Measurements from ENCODE around the gene PTDSS2. TPM values are rescaled to one million over a fixed set of nuclear protein-coding genes. Genes with fewer than 3 reads are reported as not detected.
A peak's percentile ranks its signal among the peaks of the same experiment; 100 is the strongest.

PTDSS2 gene
- total RNA-seq, 2 donors from 2014 or later: 24.1 to 28.0 TPM

- H3K4me1 Mint-ChIP-seq: peaks cover 4% of the 10 kb centered on the region
- no peak overlapping the region for H3K27ac Mint-ChIP-seq
- ATAC-seq (replicated peaks): no peak
- H3K36me3 Mint-ChIP-seq (ENCODE audit: low read depth): peaks cover 3% of the 10 kb centered on the region
- no peaks in the 10 kb centered on the region for H3K27me3 Mint-ChIP-seq
- no peak overlapping the region for H3K4me3 Mint-ChIP-seq
- no peaks in the 10 kb centered on the region for H3K9me3 Mint-ChIP-seq
Observed at GRCh38 chr11:445765-446588, 4.1 kb upstream of the PTDSS2 start.

DNA sequence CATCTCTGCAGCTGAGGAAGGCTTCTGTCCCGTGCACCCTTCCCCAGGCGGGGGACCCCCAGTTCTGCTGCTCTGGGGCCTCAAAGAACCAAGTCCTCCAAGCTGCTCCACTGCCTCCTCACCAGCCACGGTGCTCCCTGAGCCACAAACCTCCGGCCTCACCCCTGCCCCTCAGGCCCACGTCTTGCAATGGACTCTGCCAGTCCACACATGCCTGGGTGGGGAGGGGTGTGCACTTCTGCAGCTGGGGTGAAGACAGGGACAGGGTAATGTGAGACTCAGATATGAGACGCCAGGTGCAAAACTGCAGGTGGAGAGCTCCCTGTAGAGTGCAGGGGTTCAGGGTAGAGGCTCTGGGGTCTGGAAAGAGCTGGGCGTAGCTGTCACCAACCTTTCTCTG, 3.2 kb upstream of the PTDSS2 start:
- peaks cover 10% of the 10 kb centered on the region for H3K4me1 Mint-ChIP-seq
- ATAC-seq (replicated peaks): no peak
- no peaks in the 10 kb centered on the region for H3K27me3 Mint-ChIP-seq
- H3K27ac Mint-ChIP-seq: no peak overlapping the region
- no peak overlapping the region for H3K4me3 Mint-ChIP-seq
- H3K9me3 Mint-ChIP-seq: no peaks in the 10 kb centered on the region
- H3K36me3 Mint-ChIP-seq (ENCODE audit: low read depth): peaks cover 6% of the 10 kb centered on the region

DNA sequence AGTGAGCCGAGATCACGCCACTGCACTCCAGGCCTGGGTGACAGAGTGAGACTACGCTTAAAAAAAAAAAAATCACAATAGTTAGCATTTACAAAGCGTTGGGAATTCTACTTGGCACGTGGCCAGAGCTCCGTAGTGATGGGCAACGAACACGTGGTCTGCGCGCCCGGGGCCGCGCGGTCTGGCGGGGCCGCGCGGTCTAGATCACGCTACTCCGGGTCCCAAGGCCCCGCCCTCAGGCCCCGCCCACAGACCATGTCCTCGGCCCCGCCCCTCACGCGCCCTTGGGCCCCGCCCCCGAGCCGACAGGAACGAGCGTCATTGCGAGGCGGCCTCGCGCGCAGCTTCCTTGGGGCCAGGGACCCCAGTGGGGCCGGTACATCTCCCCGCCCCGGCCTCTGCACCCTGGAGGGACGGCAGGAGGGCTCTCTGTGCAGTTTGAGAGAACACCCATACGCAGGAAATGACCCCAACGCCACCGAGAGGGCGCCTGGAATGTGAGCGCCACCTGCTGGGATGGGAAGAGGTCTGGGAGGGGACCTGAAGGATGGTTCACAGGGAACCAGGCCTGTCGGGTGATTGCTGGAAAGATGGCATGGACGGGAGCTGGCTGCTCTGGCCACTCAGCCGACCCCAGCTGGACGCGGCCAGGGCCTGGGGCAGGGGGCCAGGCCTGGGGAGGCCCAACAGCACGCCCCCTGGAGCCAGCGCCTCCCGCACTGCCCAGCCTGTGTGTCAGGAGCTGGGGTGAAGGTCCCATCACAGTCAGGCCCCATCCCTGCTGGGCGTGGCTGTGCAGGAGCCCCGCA, 2.0 kb upstream of the PTDSS2 start:
- Mint-ChIP-seq H3K9me3 (no peaks in the 10 kb centered on the region), H3K36me3 (ENCODE audit: low read depth) (peaks cover 11% of the 10 kb centered on the region), H3K4me1 (peaks cover 10% of the 10 kb centered on the region), H3K4me3 (peak overlapping the region; percentile 85), H3K27ac (peak overlapping the region; percentile 88), H3K27me3 (no peaks in the 10 kb centered on the region)
- peak; percentile 81 for ATAC-seq (replicated peaks)

- Mint-ChIP-seq H3K4me1 (peaks cover 14% of the 10 kb centered on the region), H3K4me3 (peak overlapping the region; percentile 96), H3K9me3 (no peaks in the 10 kb centered on the region), H3K27me3 (no peaks in the 10 kb centered on the region), H3K27ac (peak overlapping the region; percentile 98), H3K36me3 (ENCODE audit: low read depth) (peaks cover 31% of the 10 kb centered on the region)
- ATAC-seq (replicated peaks): no peak
Observed at GRCh38 chr11:450809-451451, 851 bp downstream of the PTDSS2 start.

DNA sequence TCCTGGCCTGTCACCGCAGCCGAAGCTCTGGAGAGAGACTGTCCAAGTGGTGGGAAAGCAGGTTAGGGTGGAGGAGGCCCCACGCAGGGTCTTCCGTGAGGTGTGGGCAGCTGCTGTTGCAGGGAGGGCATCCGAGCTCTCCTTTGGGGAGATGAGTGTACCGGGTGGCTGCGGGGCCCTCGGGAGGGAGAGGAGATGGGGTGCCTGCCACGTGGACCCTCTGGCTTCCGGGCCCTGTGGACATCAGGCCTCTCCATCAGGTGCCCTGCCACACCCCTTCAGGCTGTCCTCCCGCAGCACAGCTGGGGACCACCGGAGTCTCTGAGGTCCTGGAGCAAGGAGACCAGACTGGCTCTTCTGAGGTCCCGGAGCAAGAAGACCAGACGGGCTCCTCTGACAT, 1.7 kb downstream of the PTDSS2 start:
- H3K9me3 Mint-ChIP-seq: no peaks in the 10 kb centered on the region
- H3K4me3 Mint-ChIP-seq: peak overlapping the region; percentile 96
- no peak overlapping the region for H3K27ac Mint-ChIP-seq
- peaks cover 36% of the 10 kb centered on the region for H3K36me3 Mint-ChIP-seq (ENCODE audit: low read depth)
- H3K4me1 Mint-ChIP-seq: peaks cover 20% of the 10 kb centered on the region
- no peak for ATAC-seq (replicated peaks)
- no peaks in the 10 kb centered on the region for H3K27me3 Mint-ChIP-seq

- Mint-ChIP-seq H3K4me3 (no peak overlapping the region), H3K36me3 (ENCODE audit: low read depth) (peaks cover 37% of the 10 kb centered on the region), H3K27ac (no peak overlapping the region), H3K9me3 (no peaks in the 10 kb centered on the region), H3K4me1 (peaks cover 26% of the 10 kb centered on the region), H3K27me3 (no peaks in the 10 kb centered on the region)
- ATAC-seq (replicated peaks): no peak
Observed at GRCh38 chr11:452203-452744, 2.2 kb downstream of the PTDSS2 start.

GRCh38 chr11:452916-453527, 2.9 kb downstream of the PTDSS2 start:
- Mint-ChIP-seq H3K36me3 (ENCODE audit: low read depth) (peaks cover 37% of the 10 kb centered on the region), H3K9me3 (no peaks in the 10 kb centered on the region), H3K27me3 (no peaks in the 10 kb centered on the region), H3K4me1 (peaks cover 32% of the 10 kb centered on the region), H3K4me3 (no peak overlapping the region), H3K27ac (peak overlapping the region; percentile 36)
- ATAC-seq (replicated peaks): no peak

DNA sequence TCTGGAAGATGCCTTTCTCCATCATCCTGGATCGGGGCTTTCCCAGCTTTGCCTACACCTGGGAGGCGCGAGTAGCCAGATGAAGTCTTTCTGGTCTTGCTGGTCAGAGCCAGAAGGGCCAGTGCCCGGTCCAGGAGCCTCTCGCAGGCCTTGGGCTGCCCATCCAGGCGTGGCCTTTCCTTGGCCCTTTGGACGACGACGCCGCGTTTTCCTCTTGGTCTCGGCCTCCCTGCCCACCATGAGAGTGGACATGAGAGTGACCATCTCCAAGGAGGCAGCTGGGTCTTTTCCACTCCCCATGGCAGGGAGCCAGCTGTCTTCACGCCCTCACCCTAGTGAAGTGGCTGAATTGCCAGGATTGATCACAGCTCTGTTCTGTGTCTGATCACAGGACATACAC, 3.5 kb downstream of the PTDSS2 start:
- Mint-ChIP-seq H3K4me3 (no peak overlapping the region), H3K4me1 (peaks cover 32% of the 10 kb centered on the region), H3K9me3 (no peaks in the 10 kb centered on the region), H3K27ac (no peak overlapping the region), H3K36me3 (ENCODE audit: low read depth) (peaks cover 37% of the 10 kb centered on the region), H3K27me3 (no peaks in the 10 kb centered on the region)
- ATAC-seq (replicated peaks): no peak

GRCh38 chr11:454043-454442, 4.0 kb downstream of the PTDSS2 start:
- Mint-ChIP-seq H3K4me3 (no peak overlapping the region), H3K36me3 (ENCODE audit: low read depth) (peaks cover 37% of the 10 kb centered on the region), H3K27me3 (no peaks in the 10 kb centered on the region), H3K27ac (no peak overlapping the region), H3K4me1 (peaks cover 32% of the 10 kb centered on the region), H3K9me3 (no peaks in the 10 kb centered on the region)
- no peak for ATAC-seq (replicated peaks)

DNA sequence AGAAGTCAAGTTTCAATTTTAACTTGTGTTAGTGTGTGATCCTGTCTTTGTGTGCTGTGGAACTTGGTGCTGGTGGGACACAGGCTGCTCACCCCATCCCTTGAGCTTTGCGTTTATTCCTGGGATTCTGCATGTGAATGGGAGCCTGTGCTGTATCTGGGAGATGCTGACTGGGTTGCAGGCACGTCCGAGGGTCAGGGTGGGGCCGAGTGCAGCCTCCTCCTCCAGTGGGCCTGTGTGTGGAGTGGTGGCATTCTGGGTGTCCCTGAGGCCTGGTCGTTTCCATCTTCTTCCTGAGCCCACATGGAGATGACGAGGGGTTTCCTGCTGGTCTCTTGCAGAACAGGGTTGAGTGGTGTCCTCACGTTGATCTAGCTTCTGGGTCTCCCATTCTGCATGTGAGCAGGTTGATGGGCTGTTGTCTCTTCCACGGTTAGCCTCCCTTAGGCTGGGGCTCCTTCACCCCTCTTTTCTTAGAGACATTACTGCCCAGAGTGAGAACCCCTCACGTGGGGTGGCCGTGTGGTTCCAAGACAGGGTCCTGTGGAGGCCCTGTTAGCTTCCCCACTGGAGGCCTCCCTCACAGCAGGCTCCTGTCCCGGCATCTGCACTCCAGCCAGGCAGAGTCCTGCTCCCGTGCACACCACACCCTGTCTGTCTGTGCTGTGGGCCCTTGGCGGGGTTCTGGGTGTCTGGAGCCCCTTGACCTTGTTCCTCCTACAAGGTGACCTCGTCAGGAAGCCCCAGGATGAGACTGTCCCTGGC, 4.9 kb downstream of the PTDSS2 start:
- no peak overlapping the region for H3K27ac Mint-ChIP-seq
- peaks cover 37% of the 10 kb centered on the region for H3K36me3 Mint-ChIP-seq (ENCODE audit: low read depth)
- H3K4me3 Mint-ChIP-seq: no peak overlapping the region
- H3K9me3 Mint-ChIP-seq: no peaks in the 10 kb centered on the region
- no peak for ATAC-seq (replicated peaks)
- H3K4me1 Mint-ChIP-seq: peaks cover 32% of the 10 kb centered on the region
- H3K27me3 Mint-ChIP-seq: no peaks in the 10 kb centered on the region

DNA sequence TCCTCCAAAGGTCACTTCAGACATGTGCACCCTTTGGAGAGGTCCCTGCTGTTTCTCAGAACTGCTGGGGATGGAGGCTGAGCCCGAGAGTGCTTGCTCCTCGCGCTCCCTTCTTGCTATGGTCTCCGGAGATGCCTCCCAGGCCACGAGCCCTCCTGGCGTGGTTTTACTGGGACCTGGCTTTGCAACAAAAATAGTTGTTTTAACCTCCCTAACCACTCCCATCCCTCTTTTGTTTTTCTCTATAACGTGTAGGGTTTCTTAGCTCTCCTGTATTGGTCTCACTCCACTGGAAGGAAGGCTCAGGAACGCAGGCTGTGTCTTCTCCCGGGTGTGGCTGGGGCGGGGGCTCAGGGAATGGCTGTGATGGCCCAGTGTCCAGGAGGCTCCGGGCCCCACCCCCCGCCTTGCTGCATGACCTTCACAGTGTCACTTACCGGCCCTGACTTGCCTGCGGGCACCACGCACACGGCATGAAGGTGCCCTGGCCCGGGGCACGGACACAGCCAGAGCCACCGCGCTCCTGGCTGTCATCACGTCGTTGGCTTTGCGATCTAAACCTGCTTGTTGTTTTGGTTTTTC, 5.6 kb downstream of the PTDSS2 start:
- Mint-ChIP-seq H3K27me3 (no peaks in the 10 kb centered on the region), H3K4me1 (peaks cover 32% of the 10 kb centered on the region), H3K27ac (no peak overlapping the region), H3K4me3 (no peak overlapping the region), H3K36me3 (ENCODE audit: low read depth) (peaks cover 37% of the 10 kb centered on the region), H3K9me3 (no peaks in the 10 kb centered on the region)
- no peak for ATAC-seq (replicated peaks)

GRCh38 chr11:456533-456932, 6.5 kb downstream of the PTDSS2 start:
- ATAC-seq (replicated peaks): peak; percentile 97
- Mint-ChIP-seq H3K27me3 (no peaks in the 10 kb centered on the region), H3K4me1 (peaks cover 25% of the 10 kb centered on the region), H3K36me3 (ENCODE audit: low read depth) (peaks cover 31% of the 10 kb centered on the region), H3K9me3 (no peaks in the 10 kb centered on the region), H3K27ac (peak overlapping the region; percentile 92), H3K4me3 (peak overlapping the region; percentile 66)

GRCh38 chr11:457111-457760, 7.2 kb downstream of the PTDSS2 start:
- no peaks in the 10 kb centered on the region for H3K9me3 Mint-ChIP-seq
- peak; percentile 15 for ATAC-seq (replicated peaks)
- H3K27me3 Mint-ChIP-seq: no peaks in the 10 kb centered on the region
- peak overlapping the region; percentile 66 for H3K4me3 Mint-ChIP-seq
- peaks cover 22% of the 10 kb centered on the region for H3K4me1 Mint-ChIP-seq
- peaks cover 31% of the 10 kb centered on the region for H3K36me3 Mint-ChIP-seq (ENCODE audit: low read depth)
- H3K27ac Mint-ChIP-seq: peak overlapping the region; percentile 92

Measured in activated T-helper 17 cell treated with anti-CD3 and anti-CD28 coated beads, Interleukin-2, amount 50 U/mL, for 72 hours (primary cell).